ENCODE data around the gene DAW1.

- TF ChIP-seq POLR2A (IDR thresholded peaks at IDR 0.05) (no peak), CTCF (IDR thresholded peaks at IDR 0.05) (no peak)
These were observed 37.0 kb upstream of the DAW1 start for GRCh38 chr2:227834423-227834822.
